Measurements from ENCODE around the gene ANKHD1.
A peak's percentile ranks its signal among the peaks of the same experiment; 100 is the strongest.

GRCh38 chr5:140400730-140401361 lies 787 bp upstream of the ANKHD1 start:
- peak; percentile 55 for TF ChIP-seq EP300 (IDR thresholded peaks at IDR 0.05)
- no peak for TF ChIP-seq CTCF (IDR thresholded peaks at IDR 0.05)

All from ovary (tissue), 3 donors.